ENCODE results near the gene NELL2.

DNA sequence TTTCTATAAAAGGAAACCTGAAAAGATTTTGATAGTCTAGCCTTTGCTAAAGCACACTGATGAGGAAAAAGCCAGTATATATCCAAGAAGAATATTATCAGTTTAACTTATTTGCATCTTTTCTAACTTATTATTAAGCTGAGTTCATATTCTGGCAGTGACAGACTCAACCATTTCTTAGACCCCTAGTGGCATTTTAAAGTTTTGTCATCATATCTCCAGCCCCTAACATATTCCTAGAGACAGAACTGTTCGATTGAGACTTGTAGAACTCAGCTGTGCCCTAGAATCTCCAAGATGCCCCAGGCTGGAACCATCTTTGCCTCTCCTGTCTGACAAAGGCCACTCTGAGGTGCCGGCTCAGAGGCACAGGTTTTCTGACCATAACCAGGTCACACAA lies 365.6 kb downstream of the NELL2 start:
- TF ChIP-seq, protein P1, sequence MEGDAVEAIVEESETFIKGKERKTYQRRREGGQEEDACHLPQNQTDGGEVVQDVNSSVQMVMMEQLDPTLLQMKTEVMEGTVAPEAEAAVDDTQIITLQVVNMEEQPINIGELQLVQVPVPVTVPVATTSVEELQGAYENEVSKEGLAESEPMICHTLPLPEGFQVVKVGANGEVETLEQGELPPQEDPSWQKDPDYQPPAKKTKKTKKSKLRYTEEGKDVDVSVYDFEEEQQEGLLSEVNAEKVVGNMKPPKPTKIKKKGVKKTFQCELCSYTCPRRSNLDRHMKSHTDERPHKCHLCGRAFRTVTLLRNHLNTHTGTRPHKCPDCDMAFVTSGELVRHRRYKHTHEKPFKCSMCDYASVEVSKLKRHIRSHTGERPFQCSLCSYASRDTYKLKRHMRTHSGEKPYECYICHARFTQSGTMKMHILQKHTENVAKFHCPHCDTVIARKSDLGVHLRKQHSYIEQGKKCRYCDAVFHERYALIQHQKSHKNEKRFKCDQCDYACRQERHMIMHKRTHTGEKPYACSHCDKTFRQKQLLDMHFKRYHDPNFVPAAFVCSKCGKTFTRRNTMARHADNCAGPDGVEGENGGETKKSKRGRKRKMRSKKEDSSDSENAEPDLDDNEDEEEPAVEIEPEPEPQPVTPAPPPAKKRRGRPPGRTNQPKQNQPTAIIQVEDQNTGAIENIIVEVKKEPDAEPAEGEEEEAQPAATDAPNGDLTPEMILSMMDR (IDR thresholded peaks at IDR 0.05; ENCODE audit: insufficient read depth, low read depth, low read length), result no peak
- no peak for TF ChIP-seq EZH2 (IDR thresholded peaks at IDR 0.05; ENCODE audit: insufficient read depth, low read length)

All from astrocyte (in vitro differentiated cells and primary cell).